COLO829 (cell line): ENCODE data around the gene PDXK.

Source experiments
- DNase-seq: peaks from one replicate; pipeline ENCODE4 v3.0.0; 2012; ENCODE audit warnings: low spot score

PDXK gene

GRCh38 chr21:43764576-43765495 is 45.9 kb downstream of the PDXK start:
- DNase-seq, result no peak

GRCh38 chr21:43766734-43767497 is 48.0 kb downstream of the PDXK start:
- no peak for DNase-seq

GRCh38 chr21:43767498-43767983 is 48.6 kb downstream of the PDXK start:
- no peak for DNase-seq

- peak; percentile 20 for DNase-seq
These were observed 49.3 kb downstream of the PDXK start for GRCh38 chr21:43767984-43768867.

GRCh38 chr21:43768868-43769167 is 49.9 kb downstream of the PDXK start:
- no peak for DNase-seq

GRCh38 chr21:43769325-43769958 is 50.5 kb downstream of the PDXK start:
- DNase-seq, result no peak

- DNase-seq, result no peak
These were observed 51.2 kb downstream of the PDXK start for GRCh38 chr21:43770066-43770655.

GRCh38 chr21:43771199-43771675 is 52.3 kb downstream of the PDXK start:
- no peak for DNase-seq

- no peak for DNase-seq
These were observed 52.9 kb downstream of the PDXK start for GRCh38 chr21:43771698-43772424.

GRCh38 chr21:43772425-43772821 is 53.5 kb downstream of the PDXK start:
- no peak for DNase-seq

GRCh38 chr21:43774163-43774562 is 55.2 kb downstream of the PDXK start:
- DNase-seq, result no peak

- DNase-seq, result no peak
These were observed 56.3 kb downstream of the PDXK start for GRCh38 chr21:43775190-43775589.

- peak; percentile 40 for DNase-seq
These were observed 57.0 kb downstream of the PDXK start, which contains the start of gene CSTB for GRCh38 chr21:43775795-43776430. Gene CSTB, minus strand, starts transcription at chr21:43776308. Its CDS starts 39 bp downstream, at chr21:43776269.

GRCh38 chr21:43777953-43778352 is 59.0 kb downstream of the PDXK start:
- DNase-seq, result no peak

GRCh38 chr21:43778469-43779335 is 59.8 kb downstream of the PDXK start:
- DNase-seq, result peak; percentile 57

GRCh38 chr21:43779660-43780059 is 60.7 kb downstream of the PDXK start:
- no peak for DNase-seq

GRCh38 chr21:43781846-43782245 is 62.9 kb downstream of the PDXK start:
- no peak for DNase-seq

GRCh38 chr21:43782431-43783097 is 63.6 kb downstream of the PDXK start:
- no peak for DNase-seq
